ENCODE data around the gene CAMTA1. TPM values are rescaled to one million over a fixed set of nuclear protein-coding genes. Genes with fewer than 3 reads are reported as not detected.

CAMTA1 gene
- total and polyA plus RNA-seq, 4 donors: 18.0 to 93.5 (median 35.8) TPM

DNA sequence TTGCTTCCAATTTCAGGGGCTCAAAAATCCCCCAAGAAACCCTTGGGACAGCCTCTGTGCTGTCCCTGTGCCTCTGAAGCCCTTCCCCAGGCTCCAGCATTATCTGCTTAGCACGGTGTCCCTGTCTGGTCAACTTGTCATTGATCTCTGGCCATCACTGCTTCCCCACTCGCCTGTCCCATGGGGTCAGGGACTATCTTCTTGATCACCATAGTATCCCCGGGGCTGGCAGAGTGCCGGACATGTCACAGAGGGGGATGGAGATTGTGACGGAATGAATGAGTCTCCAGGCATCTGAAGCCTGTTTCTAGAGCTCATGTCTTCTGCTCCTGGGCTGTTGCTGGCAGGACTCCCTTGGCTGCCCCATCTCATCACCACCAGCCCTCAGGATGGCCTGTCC, 886.4 kb downstream of the CAMTA1 start (continued):
- TF ChIP-seq, protein P1, sequence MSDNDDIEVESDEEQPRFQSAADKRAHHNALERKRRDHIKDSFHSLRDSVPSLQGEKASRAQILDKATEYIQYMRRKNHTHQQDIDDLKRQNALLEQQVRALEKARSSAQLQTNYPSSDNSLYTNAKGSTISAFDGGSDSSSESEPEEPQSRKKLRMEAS (IDR thresholded peaks at IDR 0.05): no peak
- TF ChIP-seq JUND (IDR thresholded peaks at IDR 0.05): no peak

- H3K27ac ChIP-seq (ENCODE audit: low read depth in 1 of 2, low read length in 2 of 2): no peak overlapping the region
- TF ChIP-seq RXRA (IDR thresholded peaks at IDR 0.05): no peak
- H3K4me1 ChIP-seq (ENCODE audit: control insufficient read depth in 4 of 4, insufficient read depth in 4 of 4, low read length in 3 of 4): peaks cover 0 to 3% (median under 1%) of the 10 kb centered on the region in 4 donors
- WGBS: 81% methylated on average over 11 of the region's 11 CpGs
- H3K4me3 ChIP-seq (ENCODE audit: low read depth in 1 of 3, low read length in 3 of 3): no peak overlapping the region
- H3K36me3 ChIP-seq (ENCODE audit: control insufficient read depth in 4 of 4, insufficient read depth in 3 of 4, low read depth in 1 of 4, low read length in 3 of 4): no peaks in the 10 kb centered on the region
- no peak overlapping the region for H3K9ac ChIP-seq (ENCODE audit: low read depth in 1 of 2, low read length in 2 of 2)
- H3K27me3 ChIP-seq (ENCODE audit: control insufficient read depth in 4 of 4, insufficient read depth in 4 of 4, low read length in 3 of 4): no peaks in the 10 kb centered on the region
- no peaks in the 10 kb centered on the region for H3K9me3 ChIP-seq (ENCODE audit: control insufficient read depth in 4 of 4, low read length in 3 of 4)
- DNase-seq (ENCODE audit: low spot score): no peak
These were observed 887.6 kb downstream of the CAMTA1 start for GRCh38 chr1:7672864-7673263.

DNA sequence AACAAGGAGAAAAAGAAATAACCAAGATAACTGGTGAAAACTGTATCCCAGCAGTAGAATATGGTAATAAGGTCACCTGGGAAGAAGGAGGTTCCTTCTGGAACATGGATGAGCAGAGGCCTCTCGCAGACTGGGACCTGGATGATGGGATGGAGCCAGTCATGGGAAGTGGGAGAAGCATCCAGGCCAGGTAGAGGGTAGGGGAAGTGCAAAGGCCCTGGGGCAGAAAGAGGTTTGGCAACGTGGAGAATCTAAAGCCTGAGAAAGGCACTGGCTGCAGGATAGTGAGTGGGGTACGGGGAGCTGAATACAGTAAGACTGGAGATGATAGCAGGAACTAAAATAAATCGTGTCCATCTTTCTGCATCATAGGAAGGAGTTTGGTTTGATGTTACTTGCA, 889.7 kb downstream of the CAMTA1 start:
- 80% methylated on average over 4 of the region's 4 CpGs for WGBS
- H3K4me3 ChIP-seq (ENCODE audit: low read depth in 1 of 3, low read length in 3 of 3): no peak overlapping the region
- DNase-seq (ENCODE audit: low spot score): no peak

GRCh38 chr1:7675431-7676273, 890.4 kb downstream of the CAMTA1 start:
- DNase-seq (ENCODE audit: low spot score): no peak
- Histone ChIP-seq H3K4me3 (ENCODE audit: low read depth in 1 of 3, low read length in 3 of 3) (no peak overlapping the region), H3K9ac (ENCODE audit: low read depth in 1 of 2, low read length in 2 of 2) (no peak overlapping the region), H3K9me3 (ENCODE audit: control insufficient read depth in 4 of 4, low read length in 3 of 4) (no peaks in the 10 kb centered on the region), H3K27me3 (ENCODE audit: control insufficient read depth in 4 of 4, insufficient read depth in 4 of 4, low read length in 3 of 4) (no peaks in the 10 kb centered on the region), H3K27ac (ENCODE audit: low read depth in 1 of 2, low read length in 2 of 2) (no peak overlapping the region), H3K4me1 (ENCODE audit: control insufficient read depth in 4 of 4, insufficient read depth in 4 of 4, low read length in 3 of 4) (peaks cover under 1 to 11% (median 2%) of the 10 kb centered on the region in 4 donors), H3K36me3 (ENCODE audit: control insufficient read depth in 4 of 4, insufficient read depth in 3 of 4, low read depth in 1 of 4, low read length in 3 of 4) (no peaks in the 10 kb centered on the region)
- 84% methylated on average over 19 of the region's 19 CpGs for WGBS
- no peak for TF ChIP-seq RAD21 (IDR thresholded peaks at IDR 0.05)
- no peak for TF ChIP-seq CTCF (IDR thresholded peaks at IDR 0.05; ENCODE audit: low read depth, low read length, missing input control)
- TF ChIP-seq, protein P2, sequence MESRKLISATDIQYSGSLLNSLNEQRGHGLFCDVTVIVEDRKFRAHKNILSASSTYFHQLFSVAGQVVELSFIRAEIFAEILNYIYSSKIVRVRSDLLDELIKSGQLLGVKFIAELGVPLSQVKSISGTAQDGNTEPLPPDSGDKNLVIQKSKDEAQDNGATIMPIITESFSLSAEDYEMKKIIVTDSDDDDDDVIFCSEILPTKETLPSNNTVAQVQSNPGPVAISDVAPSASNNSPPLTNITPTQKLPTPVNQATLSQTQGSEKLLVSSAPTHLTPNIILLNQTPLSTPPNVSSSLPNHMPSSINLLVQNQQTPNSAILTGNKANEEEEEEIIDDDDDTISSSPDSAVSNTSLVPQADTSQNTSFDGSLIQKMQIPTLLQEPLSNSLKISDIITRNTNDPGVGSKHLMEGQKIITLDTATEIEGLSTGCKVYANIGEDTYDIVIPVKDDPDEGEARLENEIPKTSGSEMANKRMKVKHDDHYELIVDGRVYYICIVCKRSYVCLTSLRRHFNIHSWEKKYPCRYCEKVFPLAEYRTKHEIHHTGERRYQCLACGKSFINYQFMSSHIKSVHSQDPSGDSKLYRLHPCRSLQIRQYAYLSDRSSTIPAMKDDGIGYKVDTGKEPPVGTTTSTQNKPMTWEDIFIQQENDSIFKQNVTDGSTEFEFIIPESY (IDR thresholded peaks at IDR 0.05): no peak
- TF ChIP-seq TAF1 (conservative IDR thresholded peaks at IDR 0.05): no peak
- TF ChIP-seq JUND (IDR thresholded peaks at IDR 0.05): no peak
- TF ChIP-seq GABPA (IDR thresholded peaks at IDR 0.05 in 1 of 2, conservative IDR thresholded peaks at IDR 0.05 in 1 of 2): no peak
- TF ChIP-seq FOXA2 (IDR thresholded peaks at IDR 0.05): no peak
- TF ChIP-seq YY1 (IDR thresholded peaks at IDR 0.05): no peak
- TF ChIP-seq SP1 (IDR thresholded peaks at IDR 0.05): no peak
- TF ChIP-seq, protein P1 (IDR thresholded peaks at IDR 0.05): no peak
- no peak for TF ChIP-seq FOXA1 (IDR thresholded peaks at IDR 0.05)
- no peak for TF ChIP-seq REST (IDR thresholded peaks at IDR 0.05)
- TF ChIP-seq HNF4A (conservative IDR thresholded peaks at IDR 0.05): no peak
- no peak for TF ChIP-seq ATF3 (IDR thresholded peaks at IDR 0.05)
- no peak for TF ChIP-seq RXRA (IDR thresholded peaks at IDR 0.05)
- TF ChIP-seq NR2F2 (IDR thresholded peaks at IDR 0.05): no peak

More for the DNA sequence above, 889.7 kb downstream of the CAMTA1 start:
- TF ChIP-seq HNF4A (conservative IDR thresholded peaks at IDR 0.05) (no peak), FOXA2 (IDR thresholded peaks at IDR 0.05) (no peak), SP1 (IDR thresholded peaks at IDR 0.05) (no peak), RAD21 (IDR thresholded peaks at IDR 0.05) (no peak), TAF1 (conservative IDR thresholded peaks at IDR 0.05) (no peak), HNF4G (IDR thresholded peaks at IDR 0.05) (no peak)
- Histone ChIP-seq H3K9me3 (ENCODE audit: control insufficient read depth in 4 of 4, low read length in 3 of 4) (no peaks in the 10 kb centered on the region), H3K27me3 (ENCODE audit: control insufficient read depth in 4 of 4, insufficient read depth in 4 of 4, low read length in 3 of 4) (no peaks in the 10 kb centered on the region), H3K27ac (ENCODE audit: low read depth in 1 of 2, low read length in 2 of 2) (no peak overlapping the region), H3K36me3 (ENCODE audit: control insufficient read depth in 4 of 4, insufficient read depth in 3 of 4, low read depth in 1 of 4, low read length in 3 of 4) (no peaks in the 10 kb centered on the region), H3K4me1 (ENCODE audit: control insufficient read depth in 4 of 4, insufficient read depth in 4 of 4, low read length in 3 of 4) (peaks cover 0 to 7% (median 2%) of the 10 kb centered on the region in 4 donors), H3K9ac (ENCODE audit: low read depth in 1 of 2, low read length in 2 of 2) (no peak overlapping the region)

All from liver (tissue), 9 donors.